Measurements from ENCODE around the gene ZFP69B.
A peak's percentile ranks its signal among the peaks of the same experiment; 100 is the strongest.

- TF ChIP-seq CTCF (IDR thresholded peaks at IDR 0.05) (peak in 1 of 5 experiments; percentile 15), EP300 (IDR thresholded peaks at IDR 0.05) (no peak)
Observed at GRCh38 chr1:40476924-40477677, 26.8 kb downstream of the ZFP69B start, which contains the start of gene ZFP69.
